K562 (cell line): ENCODE data around the gene FSTL1.

Source experiments
- CHD4 ChIP-seq: fragments of 200-600 bp; sonication (generic); IDR thresholded peaks from 3 replicates; pipeline ENCODE4 v1.6.1; 2012; ENCODE audit warnings: low read depth, mild to moderate bottlenecking, mixed read lengths, low read length, inconsistent platforms; ENCODE audit not compliant: insufficient read depth, insufficient replicate concordance, poor library complexity, severe bottlenecking
- EP300 ChIP-seq: IDR thresholded peaks from 2 replicates; pipeline ENCODE4 v1.6.1; 2012; ENCODE audit warnings: low read length, improper control_type of control experiment
- NFRKB ChIP-seq: fragments of 450-650 bp; IDR thresholded peaks from 2 replicates; pipeline ENCODE4 v1.6.1; 2016; ENCODE audit warnings: low read depth
- NFYB ChIP-seq: IDR thresholded peaks from 2 replicates; pipeline ENCODE4 v1.6.1; 2011; ENCODE audit warnings: mild to moderate bottlenecking, moderate library complexity; ENCODE audit not compliant: insufficient read length; ENCODE audit errors: extremely low read depth
- NR2C1 ChIP-seq, 2 experiments: fragments of 450-650 bp; IDR thresholded peaks; 2 replicates each; pipeline ENCODE4 v1.6.1; 2017; ENCODE audit warnings: mild to moderate bottlenecking in 2 of 2, antibody characterized with exemption in 1 of 2, inconsistent platforms in 1 of 2, missing compliant biosample characterization in 1 of 2, missing genetic modification characterization in 1 of 2
- PHF8 ChIP-seq: fragments of 200-600 bp; sonication (generic); IDR thresholded peaks from 2 replicates; pipeline ENCODE4 v1.6.1; 2012; ENCODE audit warnings: mixed run types, mild to moderate bottlenecking, inconsistent platforms, low read length, moderate library complexity, borderline replicate concordance
- SMARCC2 ChIP-seq: fragments of 450-650 bp; IDR thresholded peaks from 2 replicates; pipeline ENCODE4 v1.6.1; 2017; ENCODE audit warnings: antibody characterized with exemption, moderate library complexity, mild to moderate bottlenecking, low read depth
- ZBED1 ChIP-seq: IDR thresholded peaks from 2 replicates; pipeline ENCODE4 v1.6.1; 2014
- ZC3H4 ChIP-seq: sonication (generic); formaldehyde crosslinking; IDR thresholded peaks from 2 replicates; pipeline ENCODE4 v1.9.0; 2021; ENCODE audit warnings: missing genetic modification reagents, borderline replicate concordance
- ZFX ChIP-seq: sonication (generic); formaldehyde crosslinking; IDR thresholded peaks from 2 replicates; pipeline ENCODE4 v1.8.0; 2022; ENCODE audit warnings: mild to moderate bottlenecking, missing genetic modification reagents, moderate library complexity
- ZNF551 ChIP-seq: fragments of 250-450 bp; sonication (Bioruptor Pico); IDR thresholded peaks from 2 replicates; pipeline ENCODE4 v1.5.0; 2021; ENCODE audit warnings: mild to moderate bottlenecking, moderate library complexity
- TF ChIP-seq, protein P1 (sequence below), 3 experiments: IDR thresholded peaks in 2 of 3; conservative IDR thresholded peaks in 1 of 3; 2 replicates each; pipeline ENCODE4 v1.5.1; 2011 to 2012; ENCODE audit warnings: low read length in 3 of 3, mild to moderate bottlenecking in 3 of 3, control low read depth in 2 of 3, improper control_type of control experiment in 1 of 3, inconsistent platforms in 1 of 3, low read depth in 1 of 3, mixed read lengths in 1 of 3, moderate library complexity in 1 of 3; ENCODE audit not compliant: insufficient read depth in 2 of 3
- TF ChIP-seq, protein P2 (sequence below): sonication (generic); formaldehyde crosslinking; IDR thresholded peaks from 2 replicates; pipeline ENCODE4 v1.8.0; 2022; ENCODE audit warnings: mild to moderate bottlenecking, missing genetic modification reagents
- TF ChIP-seq, protein P3 (sequence below): fragments of 450-650 bp; conservative IDR thresholded peaks from 2 replicates; pipeline ENCODE4 v1.6.1; 2016; ENCODE audit warnings: missing genetic modification characterization, low read depth, mild to moderate bottlenecking, control low read depth, missing compliant biosample characterization

DNA sequence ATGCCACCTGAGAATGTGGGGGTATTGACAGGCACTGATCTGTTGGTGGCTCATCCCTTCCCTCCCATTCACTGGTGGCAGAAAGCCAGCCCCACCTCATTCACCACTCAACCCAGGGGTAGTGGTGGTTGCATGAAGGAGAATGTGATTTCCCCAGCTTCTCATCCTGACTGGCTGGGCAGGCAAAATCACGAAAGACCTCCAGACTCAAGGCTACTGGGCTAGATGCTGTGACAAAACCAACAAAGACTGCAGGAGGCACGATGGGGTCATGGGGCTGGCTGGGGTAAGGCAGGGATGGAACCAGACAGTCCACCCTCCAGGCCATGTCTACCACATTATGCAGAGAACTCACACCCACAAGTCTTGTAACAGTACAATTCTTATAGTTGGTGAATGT, 33.9 kb downstream of the FSTL1 start:
- TF ChIP-seq PHF8 (no peak), CHD4 (no peak), ZC3H4 (CRISPR knock-in tag) (no peak), NFYB (no peak), NR2C1 (IDR thresholded peaks at IDR 0.05) (no peak), NR2C1 (tag; IDR thresholded peaks at IDR 0.05) (no peak), ZFX (CRISPR knock-in tag) (no peak), ZBED1 (no peak), ZNF551 (CRISPR knock-in tag) (no peak), EP300 (no peak), NFRKB (no peak), SMARCC2 (no peak)
- TF ChIP-seq, protein P1, sequence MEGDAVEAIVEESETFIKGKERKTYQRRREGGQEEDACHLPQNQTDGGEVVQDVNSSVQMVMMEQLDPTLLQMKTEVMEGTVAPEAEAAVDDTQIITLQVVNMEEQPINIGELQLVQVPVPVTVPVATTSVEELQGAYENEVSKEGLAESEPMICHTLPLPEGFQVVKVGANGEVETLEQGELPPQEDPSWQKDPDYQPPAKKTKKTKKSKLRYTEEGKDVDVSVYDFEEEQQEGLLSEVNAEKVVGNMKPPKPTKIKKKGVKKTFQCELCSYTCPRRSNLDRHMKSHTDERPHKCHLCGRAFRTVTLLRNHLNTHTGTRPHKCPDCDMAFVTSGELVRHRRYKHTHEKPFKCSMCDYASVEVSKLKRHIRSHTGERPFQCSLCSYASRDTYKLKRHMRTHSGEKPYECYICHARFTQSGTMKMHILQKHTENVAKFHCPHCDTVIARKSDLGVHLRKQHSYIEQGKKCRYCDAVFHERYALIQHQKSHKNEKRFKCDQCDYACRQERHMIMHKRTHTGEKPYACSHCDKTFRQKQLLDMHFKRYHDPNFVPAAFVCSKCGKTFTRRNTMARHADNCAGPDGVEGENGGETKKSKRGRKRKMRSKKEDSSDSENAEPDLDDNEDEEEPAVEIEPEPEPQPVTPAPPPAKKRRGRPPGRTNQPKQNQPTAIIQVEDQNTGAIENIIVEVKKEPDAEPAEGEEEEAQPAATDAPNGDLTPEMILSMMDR (IDR thresholded peaks at IDR 0.05 in 2 of 3, conservative IDR thresholded peaks at IDR 0.05 in 1 of 3; ENCODE audit: insufficient read depth in 2 of 3, low read depth in 1 of 3, low read length in 3 of 3) = no peak
- TF ChIP-seq, protein P2, sequence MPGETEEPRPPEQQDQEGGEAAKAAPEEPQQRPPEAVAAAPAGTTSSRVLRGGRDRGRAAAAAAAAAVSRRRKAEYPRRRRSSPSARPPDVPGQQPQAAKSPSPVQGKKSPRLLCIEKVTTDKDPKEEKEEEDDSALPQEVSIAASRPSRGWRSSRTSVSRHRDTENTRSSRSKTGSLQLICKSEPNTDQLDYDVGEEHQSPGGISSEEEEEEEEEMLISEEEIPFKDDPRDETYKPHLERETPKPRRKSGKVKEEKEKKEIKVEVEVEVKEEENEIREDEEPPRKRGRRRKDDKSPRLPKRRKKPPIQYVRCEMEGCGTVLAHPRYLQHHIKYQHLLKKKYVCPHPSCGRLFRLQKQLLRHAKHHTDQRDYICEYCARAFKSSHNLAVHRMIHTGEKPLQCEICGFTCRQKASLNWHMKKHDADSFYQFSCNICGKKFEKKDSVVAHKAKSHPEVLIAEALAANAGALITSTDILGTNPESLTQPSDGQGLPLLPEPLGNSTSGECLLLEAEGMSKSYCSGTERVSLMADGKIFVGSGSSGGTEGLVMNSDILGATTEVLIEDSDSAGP (CRISPR knock-in tag) = no peak
- TF ChIP-seq, protein P3, sequence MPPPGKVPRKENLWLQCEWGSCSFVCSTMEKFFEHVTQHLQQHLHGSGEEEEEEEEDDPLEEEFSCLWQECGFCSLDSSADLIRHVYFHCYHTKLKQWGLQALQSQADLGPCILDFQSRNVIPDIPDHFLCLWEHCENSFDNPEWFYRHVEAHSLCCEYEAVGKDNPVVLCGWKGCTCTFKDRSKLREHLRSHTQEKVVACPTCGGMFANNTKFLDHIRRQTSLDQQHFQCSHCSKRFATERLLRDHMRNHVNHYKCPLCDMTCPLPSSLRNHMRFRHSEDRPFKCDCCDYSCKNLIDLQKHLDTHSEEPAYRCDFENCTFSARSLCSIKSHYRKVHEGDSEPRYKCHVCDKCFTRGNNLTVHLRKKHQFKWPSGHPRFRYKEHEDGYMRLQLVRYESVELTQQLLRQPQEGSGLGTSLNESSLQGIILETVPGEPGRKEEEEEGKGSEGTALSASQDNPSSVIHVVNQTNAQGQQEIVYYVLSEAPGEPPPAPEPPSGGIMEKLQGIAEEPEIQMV (tag) = no peak
